Measurements from ENCODE around the gene TMEM208.

The TMEM208 gene

GRCh38 chr16:67226804-67227566, at the start of gene TMEM208:
TSS of gene TMEM208 (plus strand) at chr16:67227130. CDS start at chr16:67227219, 89 bp downstream.
- DNase-seq: peak; percentile 99
- TF ChIP-seq GATA1 (IDR thresholded peaks at IDR 0.05; ENCODE audit: low read depth, low read length) (no peak), POLR2A (IDR thresholded peaks at IDR 0.05; ENCODE audit: low read length) (peak; percentile 89)

GRCh38 chr16:67177743-67178699, 48.9 kb upstream of the TMEM208 start:
- peak; percentile 43 to 54 for DNase-seq
- no peak for TF ChIP-seq GATA1 (IDR thresholded peaks at IDR 0.05; ENCODE audit: low read depth, low read length)

GRCh38 chr16:67179421-67180080, 47.4 kb upstream of the TMEM208 start:
- no peak for TF ChIP-seq POLR2A (IDR thresholded peaks at IDR 0.05; ENCODE audit: low read length)
- no peak for TF ChIP-seq GATA1 (IDR thresholded peaks at IDR 0.05; ENCODE audit: low read depth, low read length)
- peak; percentile 27 to 33 for DNase-seq

- no peak for DNase-seq
- TF ChIP-seq GATA1 (IDR thresholded peaks at IDR 0.05; ENCODE audit: low read depth, low read length): no peak
- TF ChIP-seq POLR2A (IDR thresholded peaks at IDR 0.05; ENCODE audit: low read length): no peak
These were observed 46.8 kb upstream of the TMEM208 start for GRCh38 chr16:67180166-67180565.

GRCh38 chr16:67181346-67181745, 45.6 kb upstream of the TMEM208 start:
- no peak for TF ChIP-seq GATA1 (IDR thresholded peaks at IDR 0.05; ENCODE audit: low read depth, low read length)
- no peak for TF ChIP-seq POLR2A (IDR thresholded peaks at IDR 0.05; ENCODE audit: low read length)
- no peak for DNase-seq

GRCh38 chr16:67182288-67182687, 44.6 kb upstream of the TMEM208 start:
- no peak for DNase-seq

GRCh38 chr16:67183284-67183626, 43.7 kb upstream of the TMEM208 start:
- no peak for DNase-seq
- TF ChIP-seq GATA1 (IDR thresholded peaks at IDR 0.05; ENCODE audit: low read depth, low read length): no peak
- no peak for TF ChIP-seq POLR2A (IDR thresholded peaks at IDR 0.05; ENCODE audit: low read length)

More at GRCh38 chr16:67182288-67182687, 44.6 kb upstream of the TMEM208 start:
- TF ChIP-seq POLR2A (IDR thresholded peaks at IDR 0.05; ENCODE audit: low read length) (no peak), GATA1 (IDR thresholded peaks at IDR 0.05; ENCODE audit: low read depth, low read length) (no peak)

GRCh38 chr16:67183627-67184452, 43.1 kb upstream of the TMEM208 start, which contains the start of gene MATCAP1:
TSS of gene MATCAP1 (minus strand) at chr16:67183963. CDS start at chr16:67180610, 3,353 bp downstream.
- TF ChIP-seq GATA1 (IDR thresholded peaks at IDR 0.05; ENCODE audit: low read depth, low read length) (no peak), POLR2A (IDR thresholded peaks at IDR 0.05; ENCODE audit: low read length) (peak; percentile 80)
- DNase-seq: peak; percentile 96 to 98

- TF ChIP-seq GATA1 (IDR thresholded peaks at IDR 0.05; ENCODE audit: low read depth, low read length): no peak
- no peak for TF ChIP-seq POLR2A (IDR thresholded peaks at IDR 0.05; ENCODE audit: low read length)
- no peak for DNase-seq
These were observed 42.4 kb upstream of the TMEM208 start for GRCh38 chr16:67184453-67184994.

GRCh38 chr16:67184995-67185650, 41.8 kb upstream of the TMEM208 start:
- DNase-seq: peak; percentile 88 to 90
- TF ChIP-seq GATA1 (IDR thresholded peaks at IDR 0.05; ENCODE audit: low read depth, low read length): no peak
- no peak for TF ChIP-seq POLR2A (IDR thresholded peaks at IDR 0.05; ENCODE audit: low read length)

GRCh38 chr16:67185651-67186134, 41.2 kb upstream of the TMEM208 start:
- TF ChIP-seq GATA1 (IDR thresholded peaks at IDR 0.05; ENCODE audit: low read depth, low read length) (no peak), POLR2A (IDR thresholded peaks at IDR 0.05; ENCODE audit: low read length) (no peak)
- no peak for DNase-seq

- DNase-seq: no peak
- TF ChIP-seq POLR2A (IDR thresholded peaks at IDR 0.05; ENCODE audit: low read length) (no peak), GATA1 (IDR thresholded peaks at IDR 0.05; ENCODE audit: low read depth, low read length) (no peak)
These were observed 40.4 kb upstream of the TMEM208 start for GRCh38 chr16:67186550-67186950.
